HCT116 (cell line): ENCODE data around the gene PTPN23. TPM values are rescaled to one million over a fixed set of nuclear protein-coding genes. Genes with fewer than 3 reads are reported as not detected.

Source experiments
- ATAC-seq: fragments of 200-7000 bp; cut with Tn5 transposase; 2 replicates; pipeline ENCODE4 v1.9.1; 2020; ENCODE audit warnings: mild to moderate bottlenecking, moderate library complexity
- Bru-seq: library from RNA; stranded (reverse); fragments of 400-500 nt; gene quantifications from one replicate; lab custom pipeline; 2021; lab: Mats Ljungman, UMichigan
- BruChase-seq, 2 experiments: library from RNA; stranded (reverse); fragments of 400-500 nt; gene quantifications; one replicate each; lab custom pipeline; 2021; lab: Mats Ljungman, UMichigan
- BruUV-seq: library from RNA; stranded (reverse); fragments of 400-500 nt; replicated peaks from 2 replicates; lab custom pipeline; 2021; lab: Mats Ljungman, UMichigan
- CTCF ChIA-PET: fragments of 300-600 bp; sonication (Branson Sonifier 250); formaldehyde crosslinking; loops from one replicate; lab custom pipeline; 2021; ENCODE audit warnings: antibody characterized with exemption; lab: Charles Lee
- POLR2A ChIA-PET: fragments of 300-600, 350-600 bp; sonication (Branson Sonifier 250); formaldehyde crosslinking; loops from one replicate; lab custom pipeline; 2021; ENCODE audit warnings: antibody characterized with exemption; lab: Charles Lee
- RAD21 ChIA-PET, 2 experiments: fragments of 300-600 bp; sonication (Branson Sonifier 250); formaldehyde crosslinking; loops; one replicate each; lab custom pipeline; 2023; ENCODE audit warnings: low total read pairs in 2 of 2; ENCODE audit not compliant: uncharacterized antibody in 2 of 2, unreplicated experiment in 2 of 2, low non-redundant PET in 1 of 2; lab: Charles Lee
- DNase-seq: peaks from one replicate; pipeline ENCODE4 v3.0.0-alpha.2; 2010; ENCODE audit warnings: low read depth, low spot score
- H2AFZ ChIP-seq: fragments of 200-600 bp; shearing (Covaris generic), sonication (generic); 2 replicates; pipeline ENCODE4 v1.6.1; 2017; ENCODE audit warnings: low read depth, mixed run types, mixed read lengths, antibody characterized with exemption, low read length; ENCODE audit not compliant: poor library complexity, severe bottlenecking
- H3K27ac ChIP-seq: 2 replicates; pipeline ENCODE4 v1.5.1; 2012; ENCODE audit warnings: low read depth, low read length
- H3K27me3 ChIP-seq: fragments of 200-600 bp; sonication (generic); 2 replicates; pipeline ENCODE4 v1.6.1; 2016; ENCODE audit warnings: mixed run types, low read length, mixed read lengths; ENCODE audit not compliant: insufficient read depth
- H3K36me3 ChIP-seq, 2 experiments: fragments of 200-500 bp in 1 of 2; fragments of 200-600 bp in 1 of 2; sonication (Bioruptor generic) in 1 of 2; sonication (generic) in 1 of 2; 2 replicates each; pipeline versions ENCODE4 v1.5.1 to v1.6.1; 2014 to 2016; ENCODE audit warnings: low read length in 2 of 2, inconsistent platforms in 1 of 2, mixed read lengths in 1 of 2, mixed run types in 1 of 2; ENCODE audit not compliant: insufficient read depth in 2 of 2, control insufficient read depth in 1 of 2
- H3K4me1 ChIP-seq, 2 experiments: fragments of 200-600 bp in 1 of 2; sonication (generic) in 1 of 2; 2 replicates each; pipeline versions ENCODE4 v1.5.1 to v1.6.1; 2012 to 2017; ENCODE audit warnings: low read length in 2 of 2, inconsistent platforms in 1 of 2, mild to moderate bottlenecking in 1 of 2, mixed read lengths in 1 of 2, mixed run types in 1 of 2, moderate library complexity in 1 of 2; ENCODE audit not compliant: insufficient read depth in 2 of 2, control insufficient read depth in 1 of 2
- H3K4me2 ChIP-seq: fragments of 200-600 bp; sonication (generic); 2 replicates; pipeline ENCODE4 v1.6.1; 2017; ENCODE audit warnings: mixed run types, low read length, mixed read lengths
- H3K4me3 ChIP-seq, 2 experiments: fragments of 200-600 bp in 1 of 2; sonication (generic) in 1 of 2; replicated peaks in 1 of 2; 2 replicates each; pipeline ENCODE4 v1.5.1; 2011 to 2016; ENCODE audit warnings: low read length in 2 of 2, control low read depth in 1 of 2, low read depth in 1 of 2, mild to moderate bottlenecking in 1 of 2, mixed read lengths in 1 of 2, mixed run types in 1 of 2
- H3K79me2 ChIP-seq: fragments of 200-600 bp; sonication (generic); 2 replicates; pipeline ENCODE4 v1.6.1; 2017; ENCODE audit warnings: mild to moderate bottlenecking, mixed run types, low read length, moderate library complexity, mixed read lengths; ENCODE audit not compliant: insufficient read depth
- H3K9ac ChIP-seq: fragments of 200-600 bp; sonication (generic); 2 replicates; pipeline ENCODE4 v1.6.1; 2016; ENCODE audit warnings: low read length, mixed read lengths
- H3K9me2 ChIP-seq: fragments of 200-600 bp; sonication (generic), shearing (Covaris generic); 2 replicates; pipeline ENCODE4 v1.6.1; 2017; ENCODE audit warnings: mixed run types, mild to moderate bottlenecking, moderate library complexity; ENCODE audit not compliant: insufficient read depth
- H3K9me3 ChIP-seq, 2 experiments: fragments of 200-500 bp in 1 of 2; fragments of 200-600 bp in 1 of 2; sonication (Bioruptor generic) in 1 of 2; sonication (generic) in 1 of 2; 2 replicates each; pipeline ENCODE4 v1.6.1; 2014 to 2017; ENCODE audit warnings: low read length in 2 of 2, mixed read lengths in 2 of 2, inconsistent platforms in 1 of 2, low read depth in 1 of 2, mild to moderate bottlenecking in 1 of 2, mixed run types in 1 of 2, moderate library complexity in 1 of 2; ENCODE audit not compliant: control insufficient read depth in 1 of 2, insufficient read depth in 1 of 2
- H4K20me1 ChIP-seq: fragments of 200-600 bp; sonication (generic), shearing (Covaris generic); 2 replicates; pipeline ENCODE4 v1.6.1; 2017; ENCODE audit warnings: mixed run types, mild to moderate bottlenecking, moderate library complexity; ENCODE audit not compliant: insufficient read depth
- ATF3 ChIP-seq: IDR thresholded peaks from 2 replicates; pipeline ENCODE4 v1.6.1; 2012
- CBX3 ChIP-seq: IDR thresholded peaks from 2 replicates; pipeline ENCODE4 v1.6.1; 2012; ENCODE audit warnings: low read depth
- CTCF ChIP-seq, 3 experiments: fragments of 200-600 bp in 1 of 3; sonication (generic) in 1 of 3; IDR thresholded peaks in 2 of 3; conservative IDR thresholded peaks in 1 of 3; 2 replicates each; pipeline ENCODE4 v1.5.1; 2012 to 2017; ENCODE audit warnings: low read depth in 2 of 3, low read length in 2 of 3, antibody characterized with exemption in 1 of 3, borderline replicate concordance in 1 of 3, control low read depth in 1 of 3, mild to moderate bottlenecking in 1 of 3, mixed read lengths in 1 of 3, mixed run types in 1 of 3, moderate library complexity in 1 of 3; ENCODE audit not compliant: insufficient read depth in 1 of 3
- EGR1 ChIP-seq: IDR thresholded peaks from 2 replicates; pipeline ENCODE4 v1.6.1; 2012; ENCODE audit warnings: low read depth
- ELF1 ChIP-seq: IDR thresholded peaks from 2 replicates; pipeline ENCODE4 v1.6.1; 2012; ENCODE audit warnings: low read depth, borderline replicate concordance
- EZH2phosphoT487 ChIP-seq: fragments of 200-600 bp; IDR thresholded peaks from 2 replicates; pipeline ENCODE4 v1.6.1; 2018; ENCODE audit warnings: antibody characterized with exemption, borderline replicate concordance
- FOSL1 ChIP-seq: IDR thresholded peaks from 2 replicates; pipeline ENCODE4 v1.6.1; 2012; ENCODE audit warnings: low read depth
- MAX ChIP-seq: IDR thresholded peaks from 2 replicates; pipeline ENCODE4 v1.6.1; 2012
- POLR2A ChIP-seq: IDR thresholded peaks from 2 replicates; pipeline ENCODE4 v1.7.0; 2011; ENCODE audit warnings: borderline replicate concordance; ENCODE audit not compliant: insufficient read depth, insufficient read length; ENCODE audit errors: extremely low read depth
- POLR2AphosphoS5 ChIP-seq: IDR thresholded peaks from 2 replicates; pipeline ENCODE4 v1.6.1; 2011; ENCODE audit warnings: mild to moderate bottlenecking, low read depth, low read length, moderate library complexity
- RAD21 ChIP-seq: IDR thresholded peaks from 2 replicates; pipeline ENCODE4 v1.6.1; 2012; ENCODE audit warnings: low read depth, mild to moderate bottlenecking
- REST ChIP-seq: IDR thresholded peaks from 2 replicates; pipeline ENCODE4 v1.6.1; 2012; ENCODE audit warnings: low read depth
- SIN3A ChIP-seq: IDR thresholded peaks from 2 replicates; pipeline ENCODE4 v1.6.1; 2012; ENCODE audit warnings: low read depth
- SP1 ChIP-seq: IDR thresholded peaks from 2 replicates; pipeline ENCODE4 v1.6.1; 2012; ENCODE audit warnings: low read depth
- SRF ChIP-seq: IDR thresholded peaks from 2 replicates; pipeline ENCODE4 v1.6.1; 2012; ENCODE audit warnings: low read depth
- ZBTB33 ChIP-seq: IDR thresholded peaks from 2 replicates; pipeline ENCODE4 v1.6.1; 2011; ENCODE audit warnings: mild to moderate bottlenecking, low read length, moderate library complexity; ENCODE audit not compliant: insufficient replicate concordance; ENCODE audit errors: extremely low read depth
- ZNF274 ChIP-seq: fragments of 200-500 bp; sonication (Bioruptor generic); IDR thresholded peaks from 2 replicates; pipeline ENCODE4 v1.6.1; 2014; ENCODE audit warnings: mild to moderate bottlenecking, low read depth, low read length, inconsistent platforms
- intact Hi-C: fragments of 100-400 bp; cut with micrococcal nuclease; formaldehyde crosslinking; loops from 2 replicates; pipeline ENCODE4 v1.10.0; 2022
- long read RNA-seq: library from polyadenylated mRNA; unstranded; transcript quantifications from one replicate; pipeline ENCODE4 v2.0.0, GENCODE V29; 2021; ENCODE audit not compliant: unreplicated experiment
- polyA plus RNA-seq: library from polyadenylated mRNA; unstranded; fragments of >200 nt; gene quantifications from 2 replicates; pipeline ENCODE4 v1.2.1, GENCODE V29; 2012; ENCODE audit warnings: missing spikeins
- total RNA-seq: library from RNA; stranded (reverse); gene quantifications from one replicate; pipeline ENCODE4 v1.2.1, GENCODE V29; 2021; ENCODE audit not compliant: unreplicated experiment

Gene PTPN23
- total RNA-seq (56.5 TPM), Bru-seq, nascent RNA (percentile 67 among the genes with signal in this experiment), BruChase-seq, experiment 1, labeled RNA remaining after a 6-hour chase (percentile 80 among the genes with signal in this experiment), BruChase-seq, experiment 2, labeled RNA remaining after a 2-hour chase (percentile 71 among the genes with signal in this experiment)
- polyA plus RNA-seq = 34.9 and 39.5 TPM in 2 replicates
- long read RNA-seq, partial matches to known transcripts = 11 of 12 reads
- long read RNA-seq, other reads (novel, unspliced or antisense) = 1 of 12 reads

- no peaks in the 10 kb centered on the region for H4K20me1 ChIP-seq
- ChIA-PET POLR2A (interaction anchor here (0.7 to 1.5 kb wide), 11 partner anchors 8 to 445 kb away, joined by 3 to 7 read pairs (median 4); no protein-coding TSS in a partner anchor), RAD21 (no interaction called here), CTCF (interaction anchor here (0.6 to 1.1 kb wide), 2 partner anchors 40 to 141 kb away, joined by 3 to 4 read pairs; no protein-coding TSS in a partner anchor)
- H3K9me3 ChIP-seq = no peaks in the 10 kb centered on the region
- peak within 1 kb of the TSS; percentile 94 for H3K9ac ChIP-seq
- H3K9me2 ChIP-seq = no peaks in the 10 kb centered on the region
- ATAC-seq (peak; percentile 78), DNase-seq (peak; percentile 97)
- peak within 1 kb of the TSS; percentile 87 to 97 for H3K4me3 ChIP-seq
- H3K27ac ChIP-seq = peak within 1 kb of the TSS; percentile 83
- no peaks in the 10 kb centered on the region for H3K36me3 ChIP-seq
- no peaks in the 10 kb centered on the region for H3K27me3 ChIP-seq
- no peak within 1 kb of the TSS for H2AFZ ChIP-seq
- H3K4me2 ChIP-seq = peak within 1 kb of the TSS; percentile 88
- intact Hi-C loops = loop anchor here (1.0 kb wide), 1 partner anchor 96 kb away; no protein-coding TSS in a partner anchor
- peaks cover 9 to 25% of the 10 kb centered on the region in 2 experiments for H3K4me1 ChIP-seq
- no TSS peak for BruUV-seq
- peaks cover 61% of the 10 kb centered on the region for H3K79me2 ChIP-seq
- TF ChIP-seq EZH2phosphoT487 = no peak
- TF ChIP-seq CBX3 = no peak
- no peak for TF ChIP-seq CTCF (IDR thresholded peaks at IDR 0.05 in 2 of 3, conservative IDR thresholded peaks at IDR 0.05 in 1 of 3; ENCODE audit: borderline replicate concordance in 1 of 3, insufficient read depth in 1 of 3, low read depth in 2 of 3, low read length in 2 of 3)
- no peak for TF ChIP-seq ZNF274
- TF ChIP-seq MAX = no peak
- TF ChIP-seq SIN3A = no peak
- no peak for TF ChIP-seq RAD21
- no peak for TF ChIP-seq ATF3
- no peak for TF ChIP-seq SRF
- TF ChIP-seq ZBTB33 = peak; percentile 8
- no peak for TF ChIP-seq SP1
- peak; percentile 94 for TF ChIP-seq POLR2AphosphoS5
- no peak for TF ChIP-seq EGR1
- TF ChIP-seq POLR2A = peak; percentile 13
- no peak for TF ChIP-seq REST
- TF ChIP-seq ELF1 = no peak
- TF ChIP-seq FOSL1 = no peak
These were observed at the start of gene PTPN23 for GRCh38 chr3:47380601-47381316. TSS of gene PTPN23 (plus strand) at chr3:47381021. CDS start at chr3:47381097, 76 bp downstream.
